ENCODE results near the gene RPS15A. TPM values are rescaled to one million over a fixed set of nuclear protein-coding genes. Genes with fewer than 3 reads are reported as not detected.

RPS15A gene
- total and polyA plus RNA-seq, 12 donors = 613 to 3,398 (median 743) TPM

DNA sequence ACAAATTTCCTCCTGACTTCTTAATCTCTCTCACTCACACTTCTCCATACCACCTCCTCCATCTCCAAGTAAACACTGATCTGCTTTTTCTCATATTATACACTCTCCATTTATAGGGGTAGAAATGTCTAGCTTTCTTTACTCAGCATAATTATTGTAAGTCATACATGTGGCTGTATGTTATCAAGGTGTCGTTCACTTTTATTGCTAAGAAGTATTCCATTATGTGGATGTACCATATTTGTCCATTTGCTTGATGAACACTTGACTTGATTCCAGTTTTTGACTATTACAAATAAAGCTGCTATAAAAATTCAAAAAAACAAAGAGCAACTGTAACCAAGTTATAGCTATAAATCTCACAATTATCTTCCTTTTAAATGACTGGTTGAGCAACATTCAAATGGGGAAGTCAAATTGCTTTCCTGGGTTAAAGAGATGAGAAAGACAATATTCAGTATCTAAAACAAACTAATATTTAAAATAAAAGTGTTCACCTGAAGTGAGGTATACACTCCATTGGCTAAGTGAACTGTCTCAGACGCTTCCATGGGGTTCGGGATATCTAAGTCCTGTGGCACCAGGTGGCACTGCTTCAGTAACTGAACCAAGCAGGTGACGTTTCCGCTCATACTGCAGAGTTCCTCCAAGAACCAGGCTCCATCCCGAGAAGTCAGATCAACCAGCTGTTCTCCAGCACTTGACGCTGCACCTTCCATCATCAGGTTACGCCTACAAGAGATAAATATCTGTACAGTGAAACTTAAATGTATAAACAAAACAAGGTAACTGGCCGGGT lies 43.8 kb upstream of the RPS15A start:
- H3K27ac ChIP-seq = no peak overlapping the region
- no peak overlapping the region for H3K4me3 ChIP-seq
- H3K9me3 ChIP-seq = no peaks in the 10 kb centered on the region
- no peaks in the 10 kb centered on the region for H3K27me3 ChIP-seq
- TF ChIP-seq, protein P1, sequence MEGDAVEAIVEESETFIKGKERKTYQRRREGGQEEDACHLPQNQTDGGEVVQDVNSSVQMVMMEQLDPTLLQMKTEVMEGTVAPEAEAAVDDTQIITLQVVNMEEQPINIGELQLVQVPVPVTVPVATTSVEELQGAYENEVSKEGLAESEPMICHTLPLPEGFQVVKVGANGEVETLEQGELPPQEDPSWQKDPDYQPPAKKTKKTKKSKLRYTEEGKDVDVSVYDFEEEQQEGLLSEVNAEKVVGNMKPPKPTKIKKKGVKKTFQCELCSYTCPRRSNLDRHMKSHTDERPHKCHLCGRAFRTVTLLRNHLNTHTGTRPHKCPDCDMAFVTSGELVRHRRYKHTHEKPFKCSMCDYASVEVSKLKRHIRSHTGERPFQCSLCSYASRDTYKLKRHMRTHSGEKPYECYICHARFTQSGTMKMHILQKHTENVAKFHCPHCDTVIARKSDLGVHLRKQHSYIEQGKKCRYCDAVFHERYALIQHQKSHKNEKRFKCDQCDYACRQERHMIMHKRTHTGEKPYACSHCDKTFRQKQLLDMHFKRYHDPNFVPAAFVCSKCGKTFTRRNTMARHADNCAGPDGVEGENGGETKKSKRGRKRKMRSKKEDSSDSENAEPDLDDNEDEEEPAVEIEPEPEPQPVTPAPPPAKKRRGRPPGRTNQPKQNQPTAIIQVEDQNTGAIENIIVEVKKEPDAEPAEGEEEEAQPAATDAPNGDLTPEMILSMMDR (IDR thresholded peaks at IDR 0.05) = no peak
- DNase-seq (no peak), ATAC-seq (no peak)
- WGBS, 2 donors = 92 to 93% methylated on average over 9 of the region's 9 CpGs
- intact Hi-C loops (cut with DNase I) = no loop called here
- no peaks in the 10 kb centered on the region for H3K4me1 ChIP-seq
- H3K36me3 ChIP-seq = peaks cover 0 to 100% (median 95%) of the 10 kb centered on the region in 9 donors

DNA sequence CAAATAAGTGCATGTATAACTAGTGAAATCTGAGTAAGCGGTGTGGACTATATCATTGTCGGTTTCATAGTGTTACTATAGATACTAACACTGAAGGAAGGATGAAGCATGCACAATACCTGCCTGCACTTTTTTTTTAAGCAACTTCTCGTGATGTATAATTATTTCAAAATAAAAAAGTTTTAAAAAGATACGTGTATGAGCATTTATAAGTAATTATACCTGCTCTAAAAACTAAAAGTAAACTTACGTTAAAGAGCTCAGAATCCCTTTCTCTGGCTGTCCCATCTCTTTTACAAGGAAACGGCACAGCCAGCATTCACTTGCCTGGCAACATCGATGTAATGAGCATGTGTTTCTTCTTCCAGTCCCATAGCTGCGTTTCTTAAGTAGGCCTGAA lies 42.5 kb upstream of the RPS15A start:
- H3K9me3 ChIP-seq = no peaks in the 10 kb centered on the region
- intact Hi-C loops (cut with DNase I) = no loop called here
- peaks cover 0 to 100% (median 94%) of the 10 kb centered on the region in 9 donors for H3K36me3 ChIP-seq
- no peaks in the 10 kb centered on the region for H3K4me1 ChIP-seq
- 91 to 93% methylated on average over 8 of the region's 8 CpGs for WGBS, 2 donors
- H3K4me3 ChIP-seq = no peak overlapping the region
- H3K27ac ChIP-seq = no peak overlapping the region
- TF ChIP-seq, protein P1 (IDR thresholded peaks at IDR 0.05) = no peak
- DNase-seq (no peak), ATAC-seq (no peak)
- H3K27me3 ChIP-seq = no peaks in the 10 kb centered on the region

DNA sequence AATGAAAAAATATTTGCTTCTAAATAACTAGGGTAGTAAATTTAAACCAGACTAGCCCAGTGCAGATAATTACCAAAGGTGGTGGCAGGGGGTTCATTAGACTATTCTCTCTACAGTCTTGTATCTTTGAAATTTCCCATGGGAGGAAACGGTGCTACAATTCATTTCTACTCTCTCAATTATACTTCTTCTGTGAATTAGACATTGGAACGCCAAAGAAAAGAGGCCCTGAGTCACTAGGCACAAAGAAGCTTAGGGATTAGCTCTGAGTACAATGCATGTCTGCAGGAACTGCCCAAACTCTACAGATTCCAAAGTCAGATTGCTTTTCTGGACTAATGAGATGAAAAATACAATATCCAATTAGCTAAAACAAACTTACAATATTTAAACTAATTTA lies 41.9 kb upstream of the RPS15A start:
- no peaks in the 10 kb centered on the region for H3K27me3 ChIP-seq
- WGBS, 2 donors = 74 to 78% methylated on average over 2 of the region's 2 CpGs
- no peak for ATAC-seq
- TF ChIP-seq, protein P1 (IDR thresholded peaks at IDR 0.05) = no peak
- no peak for DNase-seq
- no peak overlapping the region for H3K4me3 ChIP-seq
- no peaks in the 10 kb centered on the region for H3K9me3 ChIP-seq
- H3K27ac ChIP-seq = no peak overlapping the region
- H3K4me1 ChIP-seq = no peaks in the 10 kb centered on the region
- H3K36me3 ChIP-seq = peaks cover 0 to 100% (median 88%) of the 10 kb centered on the region in 9 donors
- intact Hi-C loops (cut with DNase I) = no loop called here

DNA sequence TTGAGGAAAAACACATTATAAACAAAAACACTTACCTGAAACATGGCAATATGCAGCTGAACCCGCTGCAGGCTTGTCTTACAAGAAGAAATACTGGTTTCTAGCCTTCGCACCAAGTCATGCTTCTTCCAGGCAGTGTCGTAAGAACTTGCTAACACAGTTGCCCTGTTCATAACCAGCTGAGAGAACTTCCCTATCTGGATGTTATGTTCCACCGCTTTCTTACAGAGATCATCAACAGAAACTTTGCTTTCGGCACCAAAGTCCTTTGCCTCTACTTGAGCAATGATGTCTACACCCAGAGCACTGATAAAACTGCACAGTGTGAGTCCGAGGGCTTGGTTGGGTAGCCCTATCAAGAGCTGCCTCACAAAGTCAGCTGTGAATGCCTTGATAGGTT lies 39.1 kb upstream of the RPS15A start:
- WGBS, 2 donors = 93 to 95% methylated on average over 6 of the region's 6 CpGs
- Histone ChIP-seq H3K4me3 (no peak overlapping the region), H3K27ac (no peak overlapping the region), H3K4me1 (no peaks in the 10 kb centered on the region), H3K27me3 (no peaks in the 10 kb centered on the region), H3K36me3 (peaks cover 0 to 76% (median 62%) of the 10 kb centered on the region in 9 donors), H3K9me3 (no peaks in the 10 kb centered on the region)
- ATAC-seq (no peak), DNase-seq (no peak)
- TF ChIP-seq, protein P1 (IDR thresholded peaks at IDR 0.05) = no peak
- intact Hi-C loops (cut with DNase I) = no loop called here

All from heart right ventricle (tissue), 16 donors.